Vagina (tissue), 2 donors: ENCODE data around the gene SYF2. TPM values are rescaled to one million over a fixed set of nuclear protein-coding genes. Genes with fewer than 3 reads are reported as not detected.
"Not testable (repeated sequence)": the region's sequence is repeated elsewhere in the genome, so short reads cannot be mapped to it uniquely, and the experiment has no call there.

Source experiments
- DNase-seq, 2 donors: peaks; one replicate each; pipeline ENCODE4 v3.0.0-alpha.2; 2017; ENCODE audit errors: extremely low spot score in 2 of 2
- H3K27ac ChIP-seq: fragments of 200-600 bp; sonication (generic); one replicate; pipeline ENCODE4 v1.5.1; 2019
- H3K27me3 ChIP-seq: fragments of 200-600 bp; sonication (generic); one replicate; pipeline ENCODE4 v1.5.1; 2019
- H3K36me3 ChIP-seq, 2 donors: fragments of 200-600 bp; sonication (generic); one replicate each; pipeline ENCODE4 v1.5.1; 2017 to 2019
- H3K4me1 ChIP-seq: fragments of 200-600 bp; sonication (generic); one replicate; pipeline ENCODE4 v1.5.1; 2019
- H3K4me3 ChIP-seq, 2 donors: fragments of 200-600 bp; sonication (generic); 1 replicate in 1 of 2; 2 replicates in 1 of 2; pipeline ENCODE4 v1.5.1; 2016 to 2019
- H3K9me3 ChIP-seq: fragments of 200-600 bp; sonication (generic); one replicate; pipeline ENCODE4 v1.5.1; 2019
- POLR2A ChIP-seq, 2 donors: fragments of 450-650 bp; IDR thresholded peaks; one replicate each; pipeline ENCODE4 v1.6.1; 2017; ENCODE audit warnings: antibody characterized with exemption in 2 of 2, mild to moderate bottlenecking in 2 of 2, moderate library complexity in 2 of 2
- POLR2AphosphoS5 ChIP-seq, 2 donors: sonication (generic); formaldehyde crosslinking; IDR thresholded peaks; one replicate each; pipeline ENCODE4 v1.9.0; 2017; ENCODE audit warnings: antibody characterized with exemption in 2 of 2, mild to moderate bottlenecking in 2 of 2, low read depth in 1 of 2; ENCODE audit not compliant: insufficient read depth in 1 of 2
- intact Hi-C: fragments of 100-400 bp; cut with DNase I; formaldehyde crosslinking; loops from one replicate; pipeline ENCODE4 v1.15.1; 2023
- total RNA-seq: library from RNA; depleted of rRNA; stranded (reverse); fragments of >200 nt; gene quantifications from one replicate; pipeline ENCODE4 v1.2.3, GENCODE V29; 2016
- TF ChIP-seq, protein P1 (sequence below), 3 experiments: fragments of 450-650 bp in 2 of 3; fragments of 200-600 bp in 1 of 3; sonication (generic) in 1 of 3; IDR thresholded peaks; one replicate each; pipeline ENCODE4 v1.5.1; 2017 to 2019; ENCODE audit warnings: antibody characterized with exemption in 3 of 3, mild to moderate bottlenecking in 2 of 3, moderate library complexity in 2 of 3

Gene SYF2
- total RNA-seq, 1 donor from 2014 or later: 28.7 TPM

DNA sequence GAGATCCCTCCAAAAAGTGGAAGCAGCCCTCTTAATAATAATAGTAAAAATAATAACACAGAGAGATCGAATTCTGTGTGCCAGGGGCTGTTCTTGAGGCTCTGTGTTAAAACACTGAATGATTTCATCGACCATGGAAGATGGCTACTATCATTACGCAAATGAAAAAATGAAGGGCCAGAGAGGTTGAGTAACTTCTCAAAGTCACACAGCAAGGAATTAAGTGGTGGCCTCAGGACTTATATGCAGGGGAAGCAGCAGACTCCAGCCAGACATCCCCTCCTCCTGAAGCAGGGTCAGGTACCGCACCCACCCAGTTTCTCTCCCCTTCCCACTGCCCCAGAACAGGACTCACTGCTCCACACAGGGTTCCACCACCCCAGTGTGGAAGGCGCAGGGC is 40.1 kb downstream of the SYF2 start:
- H3K36me3 ChIP-seq: no peaks in the 10 kb centered on the region
- H3K27me3 ChIP-seq: no peaks in the 10 kb centered on the region
- intact Hi-C loops: no loop called here
- H3K4me3 ChIP-seq: no peak overlapping the region
- H3K27ac ChIP-seq: no peak overlapping the region
- no peaks in the 10 kb centered on the region for H3K4me1 ChIP-seq
- no peaks in the 10 kb centered on the region for H3K9me3 ChIP-seq
- TF ChIP-seq POLR2A (IDR thresholded peaks at IDR 0.05): no peak
- TF ChIP-seq, protein P1, sequence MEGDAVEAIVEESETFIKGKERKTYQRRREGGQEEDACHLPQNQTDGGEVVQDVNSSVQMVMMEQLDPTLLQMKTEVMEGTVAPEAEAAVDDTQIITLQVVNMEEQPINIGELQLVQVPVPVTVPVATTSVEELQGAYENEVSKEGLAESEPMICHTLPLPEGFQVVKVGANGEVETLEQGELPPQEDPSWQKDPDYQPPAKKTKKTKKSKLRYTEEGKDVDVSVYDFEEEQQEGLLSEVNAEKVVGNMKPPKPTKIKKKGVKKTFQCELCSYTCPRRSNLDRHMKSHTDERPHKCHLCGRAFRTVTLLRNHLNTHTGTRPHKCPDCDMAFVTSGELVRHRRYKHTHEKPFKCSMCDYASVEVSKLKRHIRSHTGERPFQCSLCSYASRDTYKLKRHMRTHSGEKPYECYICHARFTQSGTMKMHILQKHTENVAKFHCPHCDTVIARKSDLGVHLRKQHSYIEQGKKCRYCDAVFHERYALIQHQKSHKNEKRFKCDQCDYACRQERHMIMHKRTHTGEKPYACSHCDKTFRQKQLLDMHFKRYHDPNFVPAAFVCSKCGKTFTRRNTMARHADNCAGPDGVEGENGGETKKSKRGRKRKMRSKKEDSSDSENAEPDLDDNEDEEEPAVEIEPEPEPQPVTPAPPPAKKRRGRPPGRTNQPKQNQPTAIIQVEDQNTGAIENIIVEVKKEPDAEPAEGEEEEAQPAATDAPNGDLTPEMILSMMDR (IDR thresholded peaks at IDR 0.05): no peak
- no peak for DNase-seq

DNA sequence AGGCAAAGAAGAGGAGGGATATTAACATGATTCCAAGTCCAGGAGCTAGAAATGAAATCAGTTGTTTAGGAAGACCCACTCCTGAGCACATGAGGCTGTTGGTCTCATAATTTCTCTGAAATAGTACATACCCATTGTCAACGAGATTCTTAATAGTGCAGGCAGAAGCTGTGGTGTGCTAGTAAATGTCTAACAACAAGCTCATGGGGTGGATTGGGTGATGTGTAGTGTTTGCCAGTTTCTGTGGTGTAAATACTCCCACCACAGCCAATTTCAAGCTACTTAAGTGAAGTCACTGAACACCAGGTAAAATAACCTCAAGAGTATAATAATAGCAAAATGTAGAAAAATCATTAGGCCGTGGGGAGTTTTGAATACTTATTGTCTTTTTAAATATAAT is 42.0 kb downstream of the SYF2 start:
- intact Hi-C loops: no loop called here

DNA sequence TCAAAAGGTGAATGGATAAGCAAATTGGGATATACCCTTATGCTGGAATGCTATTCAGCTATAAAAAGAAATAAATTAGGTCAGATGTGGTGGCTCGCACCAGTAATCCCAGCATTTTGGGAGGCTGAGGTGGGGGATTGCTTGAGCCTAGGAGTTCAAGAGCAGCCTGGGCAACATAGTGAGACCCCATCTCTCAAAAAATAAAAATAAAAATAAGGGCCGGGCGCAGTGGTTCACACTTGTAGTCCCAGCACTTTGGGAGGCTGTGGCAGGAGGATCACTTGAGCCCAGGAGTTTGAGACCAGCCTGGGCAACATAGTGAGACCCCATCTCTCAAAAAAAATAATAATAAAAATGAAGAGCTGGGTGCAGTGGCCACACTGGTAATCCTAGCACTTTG is 44.4 kb downstream of the SYF2 start:
- H3K36me3 ChIP-seq, H3K4me3 ChIP-seq, DNase-seq, H3K9me3 ChIP-seq, intact Hi-C loops, H3K27ac ChIP-seq, H3K27me3 ChIP-seq, H3K4me1 ChIP-seq: not testable (repeated sequence)

More for the DNA sequence above, 42.0 kb downstream of the SYF2 start:
- Histone ChIP-seq H3K4me1 (no peaks in the 10 kb centered on the region), H3K36me3 (no peaks in the 10 kb centered on the region), H3K4me3 (no peak overlapping the region), H3K27ac (no peak overlapping the region), H3K9me3 (no peaks in the 10 kb centered on the region), H3K27me3 (no peaks in the 10 kb centered on the region)
- no peak for TF ChIP-seq POLR2AphosphoS5 (IDR thresholded peaks at IDR 0.05; ENCODE audit: insufficient read depth in 1 of 2, low read depth in 1 of 2)
- no peak for TF ChIP-seq POLR2A (IDR thresholded peaks at IDR 0.05)
- TF ChIP-seq, protein P1 (IDR thresholded peaks at IDR 0.05): no peak
- no peak for DNase-seq

DNA sequence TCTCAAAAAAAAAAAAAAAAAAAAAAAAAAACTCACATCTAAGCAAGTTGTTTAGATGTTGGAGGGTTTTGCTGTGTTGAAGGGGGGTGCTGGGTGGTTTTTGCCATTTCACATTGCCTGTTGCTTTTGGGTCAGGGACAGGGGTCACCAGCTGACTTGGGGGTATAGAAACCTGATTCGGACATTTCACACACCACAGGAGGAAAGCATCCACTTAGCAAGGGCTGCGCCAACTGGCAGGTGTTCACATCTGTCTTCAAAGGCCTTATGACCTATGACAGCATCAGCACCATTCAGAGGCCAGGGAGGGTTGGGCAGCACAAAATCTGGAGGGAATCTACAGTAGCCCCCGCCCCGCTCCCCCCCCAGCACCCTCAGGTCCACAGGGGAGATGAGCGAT is 45.2 kb downstream of the SYF2 start:
- H3K9me3 ChIP-seq: no peaks in the 10 kb centered on the region
- no peak overlapping the region for H3K4me3 ChIP-seq
- no peaks in the 10 kb centered on the region for H3K36me3 ChIP-seq
- H3K27ac ChIP-seq: no peak overlapping the region
- no peaks in the 10 kb centered on the region for H3K4me1 ChIP-seq
- DNase-seq: no peak
- TF ChIP-seq, protein P1 (IDR thresholded peaks at IDR 0.05): no peak
- TF ChIP-seq POLR2AphosphoS5 (IDR thresholded peaks at IDR 0.05; ENCODE audit: insufficient read depth in 1 of 2, low read depth in 1 of 2) (no peak), POLR2A (IDR thresholded peaks at IDR 0.05) (no peak)
- intact Hi-C loops: no loop called here
- no peaks in the 10 kb centered on the region for H3K27me3 ChIP-seq

DNA sequence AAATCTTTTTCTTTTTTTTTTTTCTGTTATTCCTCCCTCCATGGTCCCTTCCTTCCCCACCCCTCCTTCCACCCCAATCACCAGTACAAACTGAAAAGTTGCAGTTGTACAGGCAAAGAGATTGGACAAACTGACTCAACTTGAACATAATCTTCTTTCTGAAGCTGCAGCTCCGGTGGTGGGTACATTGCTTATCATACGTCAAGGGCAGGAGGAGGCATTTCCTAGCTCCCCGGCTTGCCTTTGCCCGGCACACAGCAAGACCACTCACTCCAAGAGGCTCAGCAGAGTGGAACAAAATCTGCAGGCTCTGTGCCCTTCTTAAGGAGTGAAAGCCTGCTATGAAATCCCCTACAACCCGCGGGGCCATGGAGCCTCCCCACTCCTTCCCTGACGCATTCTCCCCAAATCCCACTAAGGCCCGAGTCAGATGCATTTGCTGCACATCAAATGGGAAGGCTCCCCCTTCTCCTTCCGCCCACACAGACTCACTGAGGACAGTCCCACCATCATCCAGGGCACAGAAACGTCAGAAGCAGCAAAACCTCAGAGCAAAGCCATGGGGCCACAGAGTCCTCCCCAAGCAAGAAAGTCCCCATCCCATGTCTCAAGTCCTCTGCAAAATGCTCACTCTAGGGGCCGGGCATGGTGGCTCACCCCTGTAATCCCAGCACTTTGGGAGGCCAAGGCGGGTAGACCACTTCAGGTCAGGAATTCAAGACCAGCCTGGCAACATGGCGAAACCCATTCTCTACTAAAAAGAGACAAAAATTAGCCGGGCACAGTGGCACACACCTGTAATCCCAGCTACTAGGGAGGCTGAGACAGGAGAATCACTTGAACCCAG is 45.9 kb downstream of the SYF2 start:
- TF ChIP-seq, protein P1 (IDR thresholded peaks at IDR 0.05): no peak
- TF ChIP-seq POLR2AphosphoS5 (IDR thresholded peaks at IDR 0.05; ENCODE audit: insufficient read depth in 1 of 2, low read depth in 1 of 2) (no peak), POLR2A (IDR thresholded peaks at IDR 0.05) (no peak)
- intact Hi-C loops: no loop called here
- Histone ChIP-seq H3K4me1 (no peaks in the 10 kb centered on the region), H3K27me3 (no peaks in the 10 kb centered on the region), H3K27ac (no peak overlapping the region), H3K36me3 (no peaks in the 10 kb centered on the region), H3K9me3 (no peaks in the 10 kb centered on the region), H3K4me3 (no peak overlapping the region)
- DNase-seq: peak in 1 of 2 donors; percentile 67
